Panc1 (cell line): ENCODE results near the gene PRDM7. TPM values are rescaled to one million over a fixed set of nuclear protein-coding genes. Genes with fewer than 3 reads are reported as not detected.

ENCODE experiments used
- ATAC-seq: fragments of 200-7000 bp; cut with Tn5 transposase; 2 replicates; pipeline ENCODE4 v1.9.1; 2020; ENCODE audit warnings: mild to moderate bottlenecking, moderate library complexity
- BruUV-seq: library from RNA; stranded (reverse); fragments of 400-500 nt; replicated peaks from 2 replicates; lab custom pipeline; 2021; lab: Mats Ljungman, UMichigan
- CTCF ChIA-PET: fragments of 300-600 bp; sonication (Branson Sonifier 250); formaldehyde crosslinking; loops from one replicate; lab custom pipeline; 2022; ENCODE audit warnings: antibody characterized with exemption; lab: Charles Lee
- POLR2A ChIA-PET: fragments of 300-600 bp; sonication (Branson Sonifier 250); formaldehyde crosslinking; loops from one replicate; lab custom pipeline; 2022; ENCODE audit warnings: antibody characterized with exemption; lab: Charles Lee
- DNase-seq: peaks from one replicate; pipeline ENCODE4 v3.0.0-alpha.2; 2010; ENCODE audit warnings: low read depth, low spot score
- H3K27ac ChIP-seq: 2 replicates; pipeline ENCODE4 v1.5.1; 2011; ENCODE audit warnings: mild to moderate bottlenecking, low read length, inconsistent platforms
- H3K27me3 ChIP-seq: fragments of 200-500 bp; sonication (Bioruptor generic); 2 replicates; pipeline ENCODE4 v1.6.0; 2014; ENCODE audit warnings: low read length, inconsistent platforms; ENCODE audit not compliant: control insufficient read depth, insufficient read depth
- H3K36me3 ChIP-seq: fragments of 200-500 bp; sonication (Bioruptor generic); 2 replicates; pipeline ENCODE4 v1.5.1; 2014; ENCODE audit warnings: inconsistent platforms, mild to moderate bottlenecking, low read length, moderate library complexity; ENCODE audit not compliant: control insufficient read depth, insufficient read depth
- H3K4me1 ChIP-seq: 2 replicates; pipeline ENCODE4 v1.5.1; 2011; ENCODE audit warnings: inconsistent platforms, mild to moderate bottlenecking, low read length, moderate library complexity; ENCODE audit not compliant: control insufficient read depth, insufficient read depth
- H3K4me3 ChIP-seq, 2 experiments: 2 replicates each; pipeline ENCODE4 v1.5.1; 2011 to 2012; ENCODE audit warnings: low read depth in 2 of 2, low read length in 2 of 2, mild to moderate bottlenecking in 2 of 2, inconsistent platforms in 1 of 2, moderate library complexity in 1 of 2
- H3K9me3 ChIP-seq: fragments of 200-500 bp; sonication (Bioruptor generic); 2 replicates; pipeline ENCODE4 v1.5.1; 2014; ENCODE audit warnings: low read depth, mild to moderate bottlenecking, inconsistent platforms, low read length, moderate library complexity; ENCODE audit not compliant: control insufficient read depth, insufficient read depth
- POLR2AphosphoS5 ChIP-seq: IDR thresholded peaks from 2 replicates; pipeline ENCODE4 v1.6.1; 2012; ENCODE audit warnings: mild to moderate bottlenecking, low read depth, low read length, moderate library complexity
- REST ChIP-seq, 2 experiments: IDR thresholded peaks; 2 replicates each; pipeline ENCODE4 v1.6.1; 2011 to 2012; ENCODE audit warnings: low read depth in 2 of 2, control low read depth in 1 of 2, low read length in 1 of 2, mild to moderate bottlenecking in 1 of 2, moderate library complexity in 1 of 2; ENCODE audit not compliant: insufficient read depth in 1 of 2
- SIN3A ChIP-seq: IDR thresholded peaks from 2 replicates; pipeline ENCODE4 v1.6.1; 2012; ENCODE audit warnings: low read depth, mild to moderate bottlenecking, low read length, moderate library complexity, borderline replicate concordance; ENCODE audit not compliant: insufficient read depth
- TCF7L2 ChIP-seq: IDR thresholded peaks from 2 replicates; pipeline ENCODE4 v1.6.1; 2011; ENCODE audit warnings: mild to moderate bottlenecking, low read depth, low read length, inconsistent platforms
- in situ Hi-C: cut with HindIII; loops from 2 replicates; pipeline ENCODE4 v1.10.0; 2016; ENCODE audit warnings: low sequenced_read_pairs, low pct_unique_long_range_greater_than_20kb
- intact Hi-C: fragments of 100-400 bp; cut with micrococcal nuclease; formaldehyde crosslinking; loops from one replicate; pipeline ENCODE4 v1.10.0; 2022; ENCODE audit not compliant: unreplicated experiment
- total RNA-seq: library from RNA; stranded (reverse); gene quantifications from one replicate; pipeline ENCODE4 v1.2.1, GENCODE V29; 2021; ENCODE audit not compliant: unreplicated experiment
- TF ChIP-seq, protein P1 (sequence below): fragments of 450-650 bp; IDR thresholded peaks from 2 replicates; pipeline ENCODE4 v1.5.1; 2017; ENCODE audit warnings: mild to moderate bottlenecking

Gene PRDM7
- total RNA-seq, 1 experiment from 2014 or later = not detected

- in situ Hi-C loops (no loop called here), intact Hi-C loops (no loop called here)
- Histone ChIP-seq H3K9me3 (no peaks in the 10 kb centered on the region), H3K36me3 (no peaks in the 10 kb centered on the region; the same call in 1 of the 2 replicates), H3K4me3 (no peak overlapping the region), H3K4me1 (no peaks in the 10 kb centered on the region), H3K27ac (no peak overlapping the region), H3K27me3 (no peaks in the 10 kb centered on the region)
- POLR2A ChIA-PET = no interaction called here
- no TSS peak for BruUV-seq
- ATAC-seq (peak; percentile 52), DNase-seq (no peak)
- CTCF ChIA-PET = no interaction called here
- TF ChIP-seq TCF7L2 (no peak), REST (IDR thresholded peaks at IDR 0.05; ENCODE audit: insufficient read depth in 1 of 2, low read depth in 2 of 2, low read length in 1 of 2) (no peak), POLR2AphosphoS5 (no peak), SIN3A (no peak)
- TF ChIP-seq, protein P1, sequence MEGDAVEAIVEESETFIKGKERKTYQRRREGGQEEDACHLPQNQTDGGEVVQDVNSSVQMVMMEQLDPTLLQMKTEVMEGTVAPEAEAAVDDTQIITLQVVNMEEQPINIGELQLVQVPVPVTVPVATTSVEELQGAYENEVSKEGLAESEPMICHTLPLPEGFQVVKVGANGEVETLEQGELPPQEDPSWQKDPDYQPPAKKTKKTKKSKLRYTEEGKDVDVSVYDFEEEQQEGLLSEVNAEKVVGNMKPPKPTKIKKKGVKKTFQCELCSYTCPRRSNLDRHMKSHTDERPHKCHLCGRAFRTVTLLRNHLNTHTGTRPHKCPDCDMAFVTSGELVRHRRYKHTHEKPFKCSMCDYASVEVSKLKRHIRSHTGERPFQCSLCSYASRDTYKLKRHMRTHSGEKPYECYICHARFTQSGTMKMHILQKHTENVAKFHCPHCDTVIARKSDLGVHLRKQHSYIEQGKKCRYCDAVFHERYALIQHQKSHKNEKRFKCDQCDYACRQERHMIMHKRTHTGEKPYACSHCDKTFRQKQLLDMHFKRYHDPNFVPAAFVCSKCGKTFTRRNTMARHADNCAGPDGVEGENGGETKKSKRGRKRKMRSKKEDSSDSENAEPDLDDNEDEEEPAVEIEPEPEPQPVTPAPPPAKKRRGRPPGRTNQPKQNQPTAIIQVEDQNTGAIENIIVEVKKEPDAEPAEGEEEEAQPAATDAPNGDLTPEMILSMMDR = no peak
These were observed 48.1 kb downstream of the PRDM7 start for GRCh38 chr16:90028985-90029384.

DNA sequence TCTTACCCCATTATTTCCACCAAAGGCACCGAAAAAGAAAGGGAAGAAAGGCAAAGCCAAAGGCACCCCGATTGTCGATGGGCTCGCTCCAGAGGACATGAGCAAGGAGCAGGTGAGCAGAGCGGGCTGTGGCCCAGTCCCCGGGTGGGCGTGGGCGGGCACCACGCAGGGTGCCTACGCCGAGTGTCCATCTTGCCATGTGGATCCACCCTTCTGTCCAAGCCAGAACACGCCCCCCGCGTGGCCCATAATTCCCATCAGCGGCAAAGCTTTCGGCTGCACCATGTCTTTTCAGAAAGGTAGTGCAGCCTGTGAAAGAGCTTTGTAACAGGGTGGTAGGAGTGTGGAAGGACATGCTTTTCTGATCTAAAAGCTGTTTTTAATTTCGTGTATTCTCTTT, 49.5 kb downstream of the PRDM7 start:
- no TSS peak for BruUV-seq
- CTCF ChIA-PET = no interaction called here
- Histone ChIP-seq H3K27me3 (no peaks in the 10 kb centered on the region), H3K4me1 (no peaks in the 10 kb centered on the region), H3K27ac (no peak overlapping the region), H3K36me3 (peaks cover 4% of the 10 kb centered on the region; the same call in 1 of the 2 replicates), H3K9me3 (no peaks in the 10 kb centered on the region), H3K4me3 (no peak overlapping the region)
- in situ Hi-C loops = no loop called here
- ATAC-seq (no peak), DNase-seq (no peak)
- intact Hi-C loops = no loop called here
- POLR2A ChIA-PET = no interaction called here
- TF ChIP-seq, protein P1 = no peak
- TF ChIP-seq POLR2AphosphoS5 (no peak), SIN3A (no peak), REST (IDR thresholded peaks at IDR 0.05; ENCODE audit: insufficient read depth in 1 of 2, low read depth in 2 of 2, low read length in 1 of 2) (no peak), TCF7L2 (no peak)
